Fibroblast of lung (primary cell): ENCODE data around the gene PRSS23.

ENCODE experiments used
- CTCF ChIP-seq, 2 donors: IDR thresholded peaks in 1 of 2; conservative IDR thresholded peaks in 1 of 2; 1 replicate in 1 of 2; 2 replicates in 1 of 2; pipeline ENCODE4 v1.5.1; 2011 to 2012; ENCODE audit warnings: low read length in 2 of 2, control low read depth in 1 of 2, inconsistent platforms in 1 of 2, low read depth in 1 of 2, mild to moderate bottlenecking in 1 of 2
- EZH2 ChIP-seq: IDR thresholded peaks from 2 replicates; pipeline ENCODE4 v1.5.1; 2012; ENCODE audit warnings: low read length, control low read depth, mild to moderate bottlenecking; ENCODE audit errors: missing control alignments

GRCh38 chr11:86793307-86793706, 7.0 kb upstream of the PRSS23 start:
- TF ChIP-seq EZH2 = no peak
- no peak for TF ChIP-seq CTCF (conservative IDR thresholded peaks at IDR 0.05 in 1 of 2, IDR thresholded peaks at IDR 0.05 in 1 of 2; ENCODE audit: low read depth in 1 of 2, low read length in 2 of 2)
